HFFc6 (cell line): ENCODE measurements around the gene RNU6-7. TPM values are rescaled to one million over a fixed set of nuclear protein-coding genes. Genes with fewer than 3 reads are reported as not detected.

Experiments used
- DNase-seq: peaks from one replicate; pipeline ENCODE4 v3.0.0-alpha.2; 2018
- H3K27ac Mint-ChIP-seq: 2 replicates; pipeline ENCODE4 v1.8.0; 2020; ENCODE audit warnings: mild to moderate bottlenecking, mixed read lengths
- H3K27me3 Mint-ChIP-seq: 2 replicates; pipeline ENCODE4 v1.8.0; 2021; ENCODE audit warnings: mild to moderate bottlenecking, moderate library complexity, mixed read lengths; ENCODE audit not compliant: insufficient read depth
- H3K36me3 Mint-ChIP-seq: 2 replicates; pipeline ENCODE4 v1.8.0; 2021; ENCODE audit warnings: low read depth, mixed read lengths
- H3K4me1 Mint-ChIP-seq: 2 replicates; pipeline ENCODE4 v1.8.0; 2020; ENCODE audit warnings: low read depth, mixed read lengths
- H3K4me3 Mint-ChIP-seq: 2 replicates; pipeline ENCODE4 v1.8.0; 2020; ENCODE audit warnings: mild to moderate bottlenecking, moderate library complexity, mixed read lengths
- H3K9me3 Mint-ChIP-seq: 2 replicates; pipeline ENCODE4 v1.8.0; 2020; ENCODE audit warnings: mild to moderate bottlenecking, mixed read lengths
- CTCF ChIP-seq: fragments of 200-600 bp; sonication (generic); IDR thresholded peaks from 2 replicates; pipeline ENCODE4 v1.5.0; 2021; ENCODE audit warnings: antibody characterized with exemption, mild to moderate bottlenecking
- total RNA-seq, 6 experiments: library from RNA; stranded (reverse); fragmentation: NEBNext Ultra II Directional; extraction: Animal tissue kit (Norgen Biotek cat#: 25700); gene quantifications; 2 replicates in 1 of 6; 3 replicates in 5 of 6; pipeline ENCODE4 v1.2.3, GENCODE V29; 2021

RNU6-7 gene
- total RNA-seq, 6 experiments from 2014 or later = not detected

- Mint-ChIP-seq H3K27me3 (peaks cover 2% of the 10 kb centered on the region), H3K9me3 (no peaks in the 10 kb centered on the region), H3K36me3 (no peaks in the 10 kb centered on the region), H3K4me3 (no peak overlapping the region), H3K4me1 (no peaks in the 10 kb centered on the region), H3K27ac (no peak overlapping the region)
- TF ChIP-seq CTCF = no peak
- no peak for DNase-seq
Observed at GRCh38 chr14:32246751-32247150, 44.9 kb downstream of the RNU6-7 start.

- DNase-seq = no peak
- H3K27ac Mint-ChIP-seq = no peak overlapping the region
- no peaks in the 10 kb centered on the region for H3K9me3 Mint-ChIP-seq
- TF ChIP-seq CTCF = no peak
- H3K27me3 Mint-ChIP-seq = peaks cover 2% of the 10 kb centered on the region
- no peak overlapping the region for H3K4me3 Mint-ChIP-seq
- no peaks in the 10 kb centered on the region for H3K4me1 Mint-ChIP-seq
- H3K36me3 Mint-ChIP-seq = no peaks in the 10 kb centered on the region
Observed at GRCh38 chr14:32249371-32249770, 47.5 kb downstream of the RNU6-7 start.

- no peaks in the 10 kb centered on the region for H3K4me1 Mint-ChIP-seq
- no peak overlapping the region for H3K4me3 Mint-ChIP-seq
- no peaks in the 10 kb centered on the region for H3K36me3 Mint-ChIP-seq
- no peaks in the 10 kb centered on the region for H3K9me3 Mint-ChIP-seq
- H3K27ac Mint-ChIP-seq = no peak overlapping the region
- H3K27me3 Mint-ChIP-seq = peaks cover 2% of the 10 kb centered on the region
- no peak for TF ChIP-seq CTCF
- DNase-seq = no peak
Observed at GRCh38 chr14:32249780-32250179, 47.9 kb downstream of the RNU6-7 start.

GRCh38 chr14:32250681-32251080 lies 48.8 kb downstream of the RNU6-7 start:
- H3K27me3 Mint-ChIP-seq = peaks cover 2% of the 10 kb centered on the region
- H3K27ac Mint-ChIP-seq = no peak overlapping the region
- no peaks in the 10 kb centered on the region for H3K36me3 Mint-ChIP-seq
- TF ChIP-seq CTCF = no peak
- H3K4me1 Mint-ChIP-seq = no peaks in the 10 kb centered on the region
- no peak overlapping the region for H3K4me3 Mint-ChIP-seq
- DNase-seq = no peak
- no peaks in the 10 kb centered on the region for H3K9me3 Mint-ChIP-seq

GRCh38 chr14:32251530-32251929 lies 49.7 kb downstream of the RNU6-7 start:
- Mint-ChIP-seq H3K4me1 (peaks cover 5% of the 10 kb centered on the region), H3K4me3 (no peak overlapping the region), H3K36me3 (no peaks in the 10 kb centered on the region), H3K27ac (no peak overlapping the region), H3K9me3 (no peaks in the 10 kb centered on the region), H3K27me3 (peaks cover 2% of the 10 kb centered on the region; the same call in 1 of the 2 replicates)
- no peak for TF ChIP-seq CTCF
- DNase-seq = no peak

Other genes starting within 250 kb of the RNU6-7 start
- 100 to 1,000 TPM in 1 of 6 experiments, 10 to 100 TPM in 5; 75.4 to 101 (median 82.2) TPM for gene ARHGAP5, start 124.7 kb upstream of the RNU6-7 start, total RNA-seq
- gene RNU6-8, start 1.2 kb downstream of the RNU6-7 start, total RNA-seq = not detected
- 1 to 10 TPM; 6.1 to 9.8 (median 6.5) TPM for gene AKAP6, start 127.3 kb downstream of the RNU6-7 start, total RNA-seq